ENCODE measurements around the gene ACTR10.

Gene ACTR10

DNA sequence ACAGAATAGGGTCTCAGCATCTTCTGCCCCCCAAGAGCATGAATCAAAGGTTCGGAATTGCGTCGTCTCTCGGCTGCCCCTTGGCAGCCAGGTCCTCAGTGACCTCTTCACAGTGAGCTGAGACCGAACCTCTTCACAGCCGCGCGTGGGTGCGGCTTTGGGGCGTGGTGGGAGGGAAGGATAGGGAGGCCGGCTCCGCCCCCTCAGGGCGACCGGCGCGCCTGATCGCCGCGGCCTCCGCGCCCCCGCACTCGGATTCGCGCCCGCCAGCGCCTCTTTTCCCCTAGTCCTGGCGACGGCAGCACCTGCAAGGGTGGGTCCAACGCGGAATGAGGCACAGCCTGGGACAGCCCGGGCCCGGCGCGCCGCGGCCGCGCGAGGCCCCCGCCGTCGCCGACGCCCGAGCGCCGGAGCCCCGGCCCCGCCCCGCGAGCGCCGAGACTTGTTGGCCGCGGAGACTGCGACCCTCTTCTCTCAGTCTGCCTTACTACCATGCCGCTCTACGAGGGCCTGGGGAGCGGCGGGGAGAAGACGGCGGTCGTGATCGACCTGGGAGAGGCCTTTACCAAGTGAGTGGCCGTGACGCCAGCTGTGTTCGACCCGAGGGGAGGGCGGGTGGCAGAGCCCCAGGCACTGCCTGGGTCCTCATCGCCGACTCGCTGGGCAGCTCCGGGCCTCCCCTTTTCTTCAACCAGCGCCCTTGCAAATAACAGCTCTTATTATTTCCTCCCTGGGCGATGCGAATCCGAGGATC, at the start of gene ACTR10:
TSS of gene ACTR10 (plus strand) at position 424 of the 754 bp plus-strand sequence. CDS start at position 493, 69 bp downstream.
- peak; percentile 46 for DNase-seq

DNA sequence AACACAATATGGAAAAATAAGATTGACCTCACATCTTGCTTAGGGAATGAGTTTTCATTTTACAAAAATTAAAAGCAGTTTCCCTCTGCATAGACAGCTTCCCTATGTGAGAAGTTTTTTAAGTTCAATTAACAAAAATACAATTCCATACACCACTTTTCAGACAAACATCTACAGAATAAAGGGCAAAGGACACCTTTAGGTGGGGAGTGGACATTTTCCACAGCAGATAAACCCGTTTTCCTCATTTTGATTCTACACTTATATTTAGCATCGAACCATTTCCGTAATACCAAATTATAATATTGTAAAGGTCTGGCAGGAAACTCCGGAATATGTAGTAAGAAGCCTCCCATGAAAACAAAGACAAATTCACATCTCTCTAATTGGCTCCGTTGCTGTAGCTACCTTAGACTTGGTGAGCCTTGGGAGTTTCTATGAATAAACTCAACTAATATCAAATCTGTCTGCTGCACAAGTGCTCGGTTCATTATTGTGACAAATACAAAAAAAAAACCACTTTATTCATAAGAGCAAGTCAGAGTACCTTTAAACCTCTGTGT, 49.6 kb upstream of the ACTR10 start:
- DNase-seq: no peak

DNA sequence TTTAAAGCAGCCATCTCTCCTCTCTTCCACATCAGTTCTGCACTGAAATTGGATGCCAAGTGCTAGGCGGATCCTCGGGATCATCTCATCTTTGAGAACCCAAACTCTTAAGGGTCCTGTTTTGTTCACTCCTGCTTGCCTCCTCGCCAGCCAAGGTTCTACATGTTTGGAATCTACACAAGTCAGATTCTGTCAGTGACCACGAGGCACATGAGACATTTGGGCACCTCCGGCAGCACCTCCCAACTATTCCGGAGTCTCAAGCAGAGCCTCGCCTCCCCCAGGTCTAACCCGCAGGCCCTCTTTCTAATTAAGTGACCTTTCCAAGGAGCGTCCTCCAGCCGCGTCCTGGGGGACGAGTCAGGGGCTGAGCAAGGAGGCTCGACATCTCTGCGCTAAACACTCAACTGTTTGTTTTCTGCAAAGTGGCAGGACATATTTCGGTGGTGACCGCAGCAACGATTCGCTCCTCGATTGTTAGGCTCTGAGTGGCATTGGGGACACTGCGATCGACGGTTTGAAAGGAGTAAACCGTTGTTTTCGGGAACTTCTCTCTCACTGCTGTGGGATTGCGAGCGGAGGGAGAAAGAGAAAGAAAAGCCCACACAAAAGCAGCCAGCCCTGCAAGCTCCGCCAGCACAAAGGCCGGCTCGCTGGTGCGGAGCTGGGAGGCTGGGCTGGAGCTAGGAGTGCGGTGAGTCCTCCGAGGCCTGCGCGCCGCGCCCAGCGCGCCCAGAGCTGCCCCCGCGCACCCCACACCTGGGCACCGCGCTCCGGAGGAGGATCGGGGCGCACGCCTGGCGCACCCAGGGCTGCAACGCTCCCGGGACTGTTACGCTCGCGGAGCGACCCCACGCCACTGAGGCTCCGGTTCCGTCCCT, 48.6 kb upstream of the ACTR10 start:
- no peak for DNase-seq

DNA sequence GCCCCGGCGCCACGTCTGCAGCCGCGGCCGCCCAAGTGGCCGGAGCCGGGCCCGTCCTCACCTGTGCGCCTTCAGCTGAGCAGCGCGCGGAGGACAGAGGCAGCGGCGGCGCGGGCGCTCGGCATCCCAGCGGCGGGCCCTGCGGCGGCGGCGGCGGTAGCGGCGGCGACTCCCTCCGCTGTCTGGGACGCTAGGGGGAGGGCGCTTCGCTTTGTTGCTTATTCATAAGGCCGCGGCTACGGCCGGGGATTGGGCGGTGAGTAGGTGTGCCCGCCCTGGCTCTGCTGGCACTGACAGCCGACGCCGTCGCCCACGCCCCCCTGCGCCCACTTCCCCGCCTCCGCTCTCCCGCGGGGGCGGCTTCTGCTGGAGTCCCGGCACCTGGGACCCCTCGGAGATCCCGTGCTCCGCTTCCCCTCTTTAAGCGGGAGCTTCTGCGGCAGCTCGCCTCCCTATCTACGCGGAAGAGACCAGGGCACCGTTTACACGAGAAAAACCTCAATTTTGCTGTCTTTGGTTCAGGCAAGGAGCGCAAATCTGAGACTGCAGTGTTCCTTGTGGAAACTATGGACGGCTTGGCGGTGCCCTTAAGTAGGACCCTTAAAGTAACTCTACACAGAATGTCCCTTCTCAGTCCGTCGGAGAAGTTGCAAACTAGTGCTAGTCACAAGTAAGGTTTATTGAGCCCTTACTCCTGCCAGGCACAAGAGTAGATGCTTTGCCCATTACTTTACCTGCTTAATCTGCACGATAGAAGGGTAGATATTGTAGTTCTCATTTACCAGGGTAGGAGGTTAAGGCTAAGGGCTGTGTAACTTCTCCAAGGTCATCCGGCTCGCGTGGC, 47.7 kb upstream of the ACTR10 start, which contains the start of gene ARMH4:
TSS of gene ARMH4 (minus strand) at position 200 of the 844 bp plus-strand sequence. CDS start 12,855 bp downstream, outside the sequence.
- DNase-seq: no peak

DNA sequence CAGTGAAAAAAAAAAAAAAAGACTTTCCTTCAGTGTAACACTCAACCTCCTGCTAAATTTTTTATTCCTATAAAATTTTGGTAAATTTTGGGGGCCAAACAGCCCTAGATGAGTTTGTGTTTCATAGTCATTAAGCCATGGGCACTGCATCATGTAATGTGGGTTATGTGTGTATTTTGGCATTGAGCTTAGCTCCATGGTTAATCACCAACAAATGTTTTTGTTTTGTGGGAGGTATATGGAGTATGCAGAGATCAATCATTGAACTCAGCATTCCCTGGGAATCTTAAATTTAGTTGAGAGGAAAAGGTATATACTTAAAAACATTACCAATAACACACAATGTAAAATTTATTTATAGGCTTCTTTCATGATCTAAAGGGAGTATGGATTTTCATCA, 39.4 kb upstream of the ACTR10 start:
- DNase-seq: no peak

DNA sequence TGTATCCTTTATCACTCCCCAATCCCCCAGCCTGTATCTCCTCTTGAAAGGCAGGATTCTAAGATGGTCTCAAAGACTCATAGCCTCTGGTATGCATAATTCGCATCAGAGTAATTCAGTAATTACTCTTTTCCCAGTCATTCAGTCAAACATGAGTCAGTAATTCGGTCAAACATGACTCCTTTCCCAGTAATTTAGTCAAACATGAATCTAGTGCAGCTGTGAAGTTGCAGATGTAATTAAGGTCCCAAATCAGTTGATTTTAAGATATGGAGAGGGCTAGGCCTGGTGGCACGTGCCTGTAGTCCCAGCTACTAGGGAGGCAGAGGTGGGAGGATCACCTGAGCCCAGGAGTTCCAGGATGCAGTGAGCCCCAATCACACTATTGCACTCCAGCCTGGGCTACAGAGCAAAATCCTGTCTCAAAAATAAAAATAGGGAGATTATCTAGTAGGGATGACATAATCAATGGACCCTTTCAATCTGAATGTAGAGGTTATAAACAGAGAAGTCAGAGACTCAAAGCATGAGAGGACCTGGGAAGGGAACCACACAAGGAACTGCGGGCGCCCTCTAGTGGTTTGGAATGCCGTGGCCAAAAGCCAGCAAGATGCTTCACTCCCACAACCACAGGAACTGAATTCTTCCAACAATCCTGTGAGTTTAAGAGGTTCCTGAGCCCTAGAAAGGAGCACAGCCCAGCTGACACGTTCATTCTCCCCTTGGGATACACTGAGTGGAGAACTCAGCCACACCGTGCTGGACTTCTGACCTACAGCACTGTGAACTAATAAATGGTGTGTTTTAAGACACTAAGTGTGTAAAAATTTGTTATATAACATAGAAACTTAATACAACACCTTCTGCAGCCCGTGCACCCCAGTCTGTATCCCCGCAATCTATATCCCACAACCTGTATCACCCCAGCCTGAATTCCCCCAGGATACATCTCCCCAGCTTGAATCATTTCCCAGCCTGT, 33.7 kb upstream of the ACTR10 start:
- DNase-seq: peak; percentile 58

DNA sequence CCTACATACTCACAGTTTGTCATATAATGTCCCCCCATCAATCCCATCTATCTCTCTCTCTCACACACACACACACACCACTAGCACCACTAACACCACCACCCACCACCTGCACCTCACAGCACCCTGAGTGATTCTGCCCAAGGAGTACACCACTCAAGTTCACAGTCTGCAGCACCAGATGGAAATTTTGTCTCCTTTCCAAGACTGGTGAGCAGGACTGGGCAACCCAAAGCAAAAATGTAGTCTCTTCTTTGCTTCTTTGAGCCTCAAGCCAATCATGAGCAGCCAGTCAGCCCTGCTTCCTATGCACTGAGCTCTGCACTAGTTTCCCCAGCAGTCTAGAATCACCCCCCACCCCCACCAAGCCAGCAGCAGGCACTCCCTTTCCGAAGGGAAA, 32.9 kb upstream of the ACTR10 start:
- DNase-seq: no peak

DNA sequence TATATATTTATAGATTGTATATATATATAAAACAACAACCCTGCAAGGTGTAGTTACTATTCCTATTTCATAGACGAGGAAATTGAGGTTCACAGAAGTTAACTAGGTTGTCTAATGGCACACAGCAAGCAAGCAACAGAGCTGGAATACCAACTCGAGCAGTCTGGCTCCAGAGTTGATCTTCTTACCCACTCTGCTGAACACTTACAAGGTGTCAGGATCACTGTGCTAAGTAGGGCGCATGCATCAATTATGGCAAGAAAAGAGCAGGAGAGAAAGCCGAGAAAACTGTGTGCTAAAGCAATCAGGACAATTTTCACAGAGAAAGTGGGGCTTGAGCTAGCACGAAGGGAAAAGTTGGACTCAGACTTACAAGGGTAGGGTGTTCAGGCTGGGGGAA, 32.1 kb upstream of the ACTR10 start:
- no peak for DNase-seq

DNA sequence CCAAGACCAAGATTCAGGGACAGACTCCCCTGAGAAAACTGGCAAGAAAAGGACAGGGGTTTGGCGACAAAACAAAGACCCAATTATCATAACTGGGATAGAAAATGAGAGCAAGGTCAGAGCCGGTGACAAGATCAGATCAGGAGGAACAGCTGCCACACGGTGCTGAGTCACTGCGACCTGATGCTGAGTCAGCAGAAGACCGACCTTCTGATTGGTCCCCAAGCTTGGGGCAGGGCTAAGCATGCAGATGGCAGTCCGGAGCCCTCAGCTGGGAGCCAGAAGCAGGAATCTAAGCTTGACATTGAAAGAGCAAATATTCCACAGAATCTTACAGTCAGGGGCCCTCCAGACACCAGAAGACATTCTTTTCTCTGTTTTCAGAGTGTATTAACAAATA, 28.9 kb upstream of the ACTR10 start:
- no peak for DNase-seq

DNA sequence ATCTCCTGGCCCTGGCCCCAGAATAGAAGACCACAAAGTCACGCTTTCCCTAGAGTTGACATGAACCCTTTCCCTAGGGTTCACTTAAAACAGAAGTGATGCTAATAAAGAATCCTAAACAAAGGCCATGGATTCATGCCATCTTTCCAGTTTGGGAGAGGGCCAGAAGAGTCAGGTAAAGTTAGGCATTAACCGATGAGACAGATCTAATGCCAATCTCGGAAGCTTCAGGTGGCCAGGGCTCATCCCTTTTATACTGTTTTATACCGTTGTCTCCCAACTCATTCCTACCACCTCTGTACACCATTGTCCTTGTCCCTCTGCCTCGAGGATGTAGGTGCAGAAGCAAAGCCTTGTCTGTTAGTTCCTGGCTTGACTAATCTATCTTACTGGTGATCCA, 22.8 kb upstream of the ACTR10 start:
- no peak for DNase-seq

DNA sequence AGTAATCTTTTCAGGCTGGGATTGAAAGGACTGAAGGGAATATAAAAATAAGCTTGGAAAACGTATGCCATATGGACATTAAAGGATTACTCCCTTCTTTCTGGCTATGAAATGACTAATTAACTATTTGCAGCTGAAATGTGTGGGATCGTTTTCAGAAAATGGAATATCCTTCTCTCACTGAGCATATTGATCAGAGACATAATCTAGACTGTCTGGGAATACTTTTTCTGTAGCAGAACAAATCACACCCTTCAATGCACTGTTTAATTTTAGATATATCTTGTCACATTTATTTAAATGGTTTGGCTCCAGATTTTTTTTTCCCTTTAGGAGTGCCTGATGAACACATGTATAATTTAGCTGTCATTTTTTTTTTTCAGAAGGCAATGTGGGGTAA, 10.8 kb upstream of the ACTR10 start:
- no peak for DNase-seq

DNA sequence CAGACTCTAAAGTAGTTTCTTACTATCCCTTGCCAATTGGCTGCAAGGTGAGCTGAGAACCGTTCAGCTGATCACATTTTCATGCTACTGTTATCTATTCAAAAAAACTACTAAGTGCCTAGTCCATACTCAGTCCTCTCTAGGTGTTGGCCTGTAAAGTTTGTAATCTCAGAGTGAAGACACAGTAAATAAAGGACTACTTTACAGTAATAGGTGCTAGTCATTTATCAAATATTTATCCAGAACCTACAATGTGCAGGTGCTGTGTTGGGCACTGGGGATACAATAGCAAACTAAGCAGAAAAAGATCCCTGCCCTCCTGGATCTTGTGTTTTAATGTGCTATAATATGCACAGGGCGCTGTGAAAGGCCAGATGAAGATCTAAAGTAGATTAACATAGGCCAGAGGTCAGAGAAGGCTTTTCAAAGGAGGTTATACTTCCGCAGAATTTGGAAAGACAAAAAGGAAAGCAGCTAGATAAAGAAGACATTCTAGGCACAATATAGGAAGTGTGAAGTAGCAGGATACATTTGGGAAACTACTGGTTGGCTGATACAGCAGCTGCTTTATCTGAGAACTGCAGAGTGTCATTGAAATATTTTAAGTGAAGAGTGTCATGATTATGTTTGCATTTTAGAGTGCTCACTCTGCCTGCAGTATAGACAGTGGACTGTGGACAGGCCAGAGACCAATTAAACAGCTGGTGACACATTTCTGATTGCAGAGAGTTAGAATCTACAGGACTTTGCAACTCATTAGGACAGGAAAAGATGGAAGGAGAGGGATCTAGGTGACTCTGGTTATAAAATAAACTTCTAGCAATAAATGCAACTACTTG, 8.0 kb upstream of the ACTR10 start:
- DNase-seq: no peak

DNA sequence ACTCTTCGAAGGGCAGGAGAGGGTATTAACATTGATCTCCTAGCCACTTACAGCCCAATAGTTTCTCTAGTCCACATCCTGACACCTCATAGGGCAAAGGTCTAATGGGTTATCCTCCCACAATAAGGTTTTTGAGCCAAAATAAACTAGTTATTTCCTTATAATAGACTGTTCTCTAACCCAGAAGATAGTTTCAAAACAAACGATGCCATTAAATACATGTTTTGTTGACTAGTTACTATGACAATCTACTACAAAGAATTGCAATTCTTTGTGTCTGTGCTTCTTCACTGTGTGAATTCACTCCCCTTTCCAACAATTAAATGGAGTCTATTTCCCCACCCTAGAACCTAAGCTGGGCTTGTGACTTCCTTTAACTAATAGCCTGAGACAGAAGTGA, 6.4 kb upstream of the ACTR10 start:
- no peak for DNase-seq

DNA sequence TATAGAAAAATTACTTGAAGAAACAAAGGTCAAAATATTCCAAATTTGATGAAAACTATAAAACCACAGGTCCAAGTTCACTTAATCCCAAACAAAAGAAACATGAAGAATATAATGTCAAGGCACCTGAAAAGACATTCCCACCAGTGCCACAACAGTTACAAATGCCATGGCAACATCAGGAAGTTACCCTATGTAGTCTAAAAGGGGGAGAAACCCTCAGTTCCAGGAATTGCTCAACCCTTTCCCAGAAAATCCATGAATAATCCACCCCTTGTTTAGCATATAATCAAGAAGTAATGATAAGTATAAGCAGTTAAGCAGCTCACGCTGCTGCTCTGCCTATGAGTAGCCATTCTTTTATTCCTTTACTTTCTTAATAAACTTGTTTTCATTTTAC, 3.8 kb upstream of the ACTR10 start:
- no peak for DNase-seq

DNA sequence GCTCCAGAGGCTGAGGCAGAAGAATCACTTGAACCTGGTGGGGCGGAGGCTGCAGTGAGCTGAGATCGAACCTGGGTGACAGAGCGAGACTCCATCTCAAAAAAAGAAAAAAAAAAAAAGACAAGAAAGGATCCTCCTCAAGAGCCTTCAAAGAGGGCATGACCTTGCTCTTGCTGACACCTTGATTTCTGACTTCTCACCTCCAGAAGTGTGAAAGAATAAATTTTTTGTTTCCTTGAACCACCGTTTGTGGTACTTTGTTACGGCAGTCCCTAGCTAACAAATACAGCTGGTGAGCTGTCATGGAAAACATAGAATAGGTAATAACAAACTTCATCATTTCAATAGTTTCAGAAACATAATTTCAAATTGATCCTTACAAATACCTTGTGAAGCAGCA, 1.9 kb upstream of the ACTR10 start:
- no peak for DNase-seq

DNA sequence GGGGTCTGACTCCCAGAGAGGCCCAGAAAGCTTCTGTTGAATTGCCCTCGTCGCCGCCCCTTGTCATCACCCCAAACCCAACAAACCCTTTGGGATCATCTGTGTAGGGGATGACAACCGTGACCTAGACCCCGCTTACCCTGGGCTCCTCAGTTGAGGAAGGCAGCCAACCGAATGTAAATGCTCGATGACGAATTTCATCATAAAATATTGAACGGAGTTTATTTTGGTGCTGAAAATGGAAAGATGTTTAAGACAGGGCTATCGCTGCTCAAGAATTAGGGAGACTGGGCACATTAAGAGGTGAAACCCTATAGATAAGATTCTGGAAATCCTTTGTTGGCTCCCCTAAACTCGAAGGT, 512 bp downstream of the ACTR10 start:
- DNase-seq: no peak

DNA sequence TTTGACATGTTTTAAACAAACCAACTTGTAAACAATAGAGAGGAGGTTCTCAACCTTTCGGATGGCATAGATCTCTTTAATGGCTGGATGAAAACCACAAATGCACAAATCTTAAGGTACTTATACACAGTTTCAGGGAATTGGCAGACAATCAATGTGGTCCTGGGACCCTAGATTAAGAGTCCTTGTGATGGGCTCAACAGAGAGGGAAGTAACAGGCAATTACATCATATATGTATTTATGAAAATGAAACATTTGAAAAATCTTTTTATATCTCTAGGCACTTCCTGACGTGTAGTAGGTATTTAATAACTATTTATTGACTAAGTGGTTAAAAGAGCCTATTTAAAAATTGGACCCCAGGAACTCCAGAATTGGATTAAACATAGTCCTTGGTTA, 897 bp downstream of the ACTR10 start:
- no peak for DNase-seq

DNA sequence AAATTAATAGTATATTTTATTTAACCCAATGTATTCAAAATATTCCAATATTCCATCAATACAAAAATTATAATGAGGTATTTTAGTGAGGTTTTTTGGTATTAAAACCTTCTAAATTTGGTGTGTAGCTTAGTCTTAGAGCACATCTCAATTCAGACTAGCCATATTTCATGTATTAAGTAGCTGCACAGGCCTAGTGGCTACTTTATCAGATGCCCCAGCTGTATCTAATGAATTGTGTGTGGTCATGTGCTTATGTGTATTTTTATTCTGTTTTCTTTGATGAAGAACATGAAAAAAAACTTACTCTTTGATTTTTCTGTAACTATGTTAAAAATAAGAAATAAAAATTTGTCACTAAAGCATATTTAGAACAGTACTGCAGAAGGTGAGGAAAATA, 13.2 kb downstream of the ACTR10 start:
- DNase-seq: no peak

DNA sequence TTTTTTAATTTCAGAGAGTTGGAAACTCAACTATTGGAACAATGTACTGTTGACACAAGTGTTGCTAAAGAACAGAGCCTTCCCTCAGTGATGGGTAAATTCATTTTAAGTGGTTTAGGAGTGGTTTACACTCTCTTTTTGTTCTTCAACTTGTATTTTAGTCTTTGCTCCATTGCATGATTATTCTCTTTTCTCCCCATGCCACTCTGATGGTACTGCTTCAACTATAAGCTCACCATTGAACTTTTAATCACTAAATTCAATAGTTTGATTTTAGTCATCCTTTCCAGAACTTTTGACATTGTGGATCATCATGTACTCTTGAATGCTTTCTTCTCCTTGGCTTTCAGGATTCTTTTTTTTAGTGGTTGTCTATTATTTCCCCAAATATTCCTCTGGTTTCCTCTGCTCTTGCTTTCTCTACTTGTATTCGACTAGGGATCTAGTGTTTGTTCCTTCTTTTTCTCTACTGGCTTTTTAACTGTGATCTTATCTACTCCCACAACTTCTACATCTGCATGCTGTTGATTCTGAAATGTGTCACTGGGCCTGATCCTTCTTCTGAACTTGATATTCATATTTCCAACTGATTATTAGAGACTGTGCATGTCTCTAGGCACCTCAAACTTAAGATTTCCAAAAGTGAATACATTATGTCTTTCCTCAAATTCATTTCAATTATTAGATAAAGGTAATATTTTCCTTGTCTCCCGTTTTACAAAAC, 15.4 kb downstream of the ACTR10 start:
- DNase-seq: no peak

DNA sequence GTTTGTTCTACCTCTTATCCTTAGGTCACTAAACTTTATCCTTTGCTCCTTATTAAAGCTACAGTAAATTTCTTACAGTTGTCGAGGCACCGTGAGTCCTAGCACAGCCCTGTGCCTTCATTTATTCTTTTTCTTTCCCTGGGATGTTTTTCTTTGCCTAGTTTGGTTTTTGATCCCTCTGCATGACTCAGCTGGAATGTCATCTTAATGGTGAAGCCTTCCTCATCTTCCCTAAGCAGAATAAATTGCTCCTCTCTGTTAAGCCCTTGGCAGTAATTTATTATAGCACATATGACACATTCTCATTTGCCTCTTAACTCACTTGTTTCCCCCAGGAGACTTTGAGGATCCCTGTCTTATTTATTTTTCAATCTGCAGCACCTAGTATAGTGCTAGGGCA, 16.6 kb downstream of the ACTR10 start:
- DNase-seq: no peak
